Endometrial microvascular endothelial cells (primary cell): Measurements from ENCODE around the gene TMEM94. TPM values are rescaled to one million over a fixed set of nuclear protein-coding genes. Genes with fewer than 3 reads are reported as not detected.

Source experiments
- in situ Hi-C: cut with HindIII; loops from 2 replicates; pipeline ENCODE4 v1.10.0; 2017; ENCODE audit warnings: low sequenced_read_pairs, low pct_unique_long_range_greater_than_20kb; ENCODE audit errors: inconsistent ontology term
- total RNA-seq: library from RNA; depleted of rRNA; stranded (reverse); fragments of >200 nt; gene quantifications from one replicate; pipeline ENCODE4 v1.2.3, GENCODE V29; 2015; ENCODE audit errors: inconsistent ontology term

Gene TMEM94
- total RNA-seq, 1 donor from 2014 or later = 40.7 TPM

DNA sequence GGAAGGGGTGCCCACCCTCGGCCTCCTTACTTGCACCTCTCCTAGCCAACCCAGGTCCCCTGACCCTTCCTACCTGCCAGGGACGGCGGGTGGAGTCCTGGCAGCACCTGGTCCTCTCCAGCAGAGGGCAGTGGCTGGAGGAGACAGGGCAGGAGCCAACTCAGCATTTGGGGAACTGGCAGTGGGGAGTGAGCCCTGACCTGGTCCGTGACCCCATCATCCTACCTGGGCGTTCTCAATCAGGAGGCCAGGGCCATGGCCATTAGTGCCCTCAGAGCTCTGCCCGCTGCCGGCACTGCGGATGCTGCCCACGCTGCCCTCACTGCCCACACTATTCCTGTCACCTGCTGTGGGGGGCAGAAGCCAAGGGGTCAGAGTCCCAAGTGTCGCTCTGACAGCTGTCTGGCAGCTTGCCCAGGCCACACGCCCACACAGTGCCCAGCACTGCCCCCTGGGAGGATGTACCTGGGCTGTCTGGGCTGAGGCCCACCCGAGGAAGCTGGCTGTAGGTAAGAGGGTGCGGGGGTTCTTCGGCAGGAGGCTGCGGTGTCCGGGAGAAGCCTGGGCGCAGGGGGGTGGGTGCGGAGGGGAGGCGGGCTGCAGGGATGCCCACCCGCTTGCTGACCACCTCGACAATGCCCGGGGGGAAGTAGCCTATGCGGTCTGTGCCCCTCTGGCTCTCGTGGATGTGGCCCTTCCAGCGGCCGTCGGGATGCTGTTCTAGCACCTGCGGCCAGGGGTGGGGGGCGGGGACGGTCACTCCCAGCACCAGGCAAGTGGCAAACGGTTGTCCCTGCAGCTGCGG lies 48.1 kb downstream of the TMEM94 start:
- in situ Hi-C loops = no loop called here

DNA sequence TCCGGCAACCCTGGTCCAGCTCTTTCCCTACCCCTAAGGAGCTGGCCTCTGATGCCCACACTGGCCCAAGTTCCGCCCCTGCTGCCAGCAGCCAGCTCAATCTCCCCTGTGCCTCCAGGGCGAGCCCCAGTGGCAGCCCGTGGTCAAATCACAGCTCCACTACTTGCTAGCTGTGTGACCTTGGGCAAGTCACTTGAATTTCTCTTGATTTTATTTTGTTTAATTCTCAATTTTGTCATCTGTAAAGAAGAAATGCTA lies 48.6 kb downstream of the TMEM94 start:
- in situ Hi-C loops = no loop called here

- in situ Hi-C loops = no loop called here
These were observed 49.2 kb downstream of the TMEM94 start for GRCh38 chr17:75505640-75506039.

DNA sequence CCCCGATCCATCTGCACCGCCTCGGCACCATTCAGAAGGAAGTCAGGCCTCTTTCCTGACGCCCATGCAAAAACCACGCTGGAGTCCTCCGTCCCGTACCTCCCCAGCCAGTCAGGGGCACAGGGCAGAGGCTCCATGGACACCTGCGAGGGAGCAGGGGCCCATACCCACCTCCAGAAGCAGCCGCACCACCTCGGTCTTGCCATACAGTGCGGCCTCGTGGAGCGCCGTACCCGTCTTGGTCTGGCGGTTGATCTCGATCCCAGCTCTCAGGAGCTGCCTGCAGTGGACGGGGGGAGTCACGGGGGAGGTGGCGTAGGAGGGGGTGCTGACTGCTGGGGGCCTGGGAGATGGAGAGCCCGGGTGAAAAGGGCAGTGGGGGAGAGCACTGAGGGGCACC lies 49.7 kb downstream of the TMEM94 start:
- in situ Hi-C loops = no loop called here

DNA sequence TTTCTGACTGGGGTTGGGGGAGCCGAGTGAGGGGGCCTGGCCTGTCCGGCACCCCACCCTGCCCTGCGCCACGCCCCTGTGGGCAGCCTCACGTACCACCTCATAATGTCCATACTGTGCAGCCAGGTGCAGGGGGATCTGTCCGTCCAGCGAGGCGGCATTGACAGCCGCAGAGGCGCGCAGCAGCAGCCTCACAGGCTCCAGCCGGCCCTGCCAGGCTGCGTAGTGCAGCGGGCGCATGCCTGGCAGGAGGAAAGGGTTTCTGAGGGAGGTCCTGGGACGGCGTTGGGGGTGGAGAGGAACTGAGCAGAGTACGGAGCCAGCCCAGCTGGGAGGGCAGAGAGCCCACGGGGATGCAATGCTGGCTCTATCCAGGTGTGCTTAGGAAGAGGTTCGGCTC lies 50.5 kb downstream of the TMEM94 start:
- in situ Hi-C loops = no loop called here

- in situ Hi-C loops = no loop called here
These were observed 51.6 kb downstream of the TMEM94 start for GRCh38 chr17:75507733-75508719.

DNA sequence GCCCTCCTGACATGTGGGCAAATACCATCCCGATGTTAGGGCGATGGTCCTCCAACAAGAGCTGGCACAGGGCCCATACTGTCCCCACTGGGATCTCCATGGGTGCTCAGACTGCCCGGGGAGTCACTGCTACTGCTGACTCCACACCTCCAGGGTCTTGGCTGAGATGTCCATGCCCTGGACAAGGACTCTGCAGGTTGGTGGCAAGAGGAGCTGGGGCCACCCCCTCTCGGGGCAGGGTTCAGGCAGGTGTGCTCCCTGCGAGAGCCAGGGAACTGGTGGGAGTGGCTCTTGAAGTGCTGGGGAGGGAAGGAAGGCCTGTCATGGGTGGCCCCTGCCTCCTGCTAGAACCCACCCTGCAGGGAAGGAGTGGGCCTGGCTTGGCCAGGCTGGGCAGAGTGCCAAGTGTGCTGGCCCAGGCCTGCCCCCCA lies 52.5 kb downstream of the TMEM94 start:
- in situ Hi-C loops = no loop called here

GRCh38 chr17:75509528-75510258 lies 53.3 kb downstream of the TMEM94 start:
- in situ Hi-C loops = no loop called here

DNA sequence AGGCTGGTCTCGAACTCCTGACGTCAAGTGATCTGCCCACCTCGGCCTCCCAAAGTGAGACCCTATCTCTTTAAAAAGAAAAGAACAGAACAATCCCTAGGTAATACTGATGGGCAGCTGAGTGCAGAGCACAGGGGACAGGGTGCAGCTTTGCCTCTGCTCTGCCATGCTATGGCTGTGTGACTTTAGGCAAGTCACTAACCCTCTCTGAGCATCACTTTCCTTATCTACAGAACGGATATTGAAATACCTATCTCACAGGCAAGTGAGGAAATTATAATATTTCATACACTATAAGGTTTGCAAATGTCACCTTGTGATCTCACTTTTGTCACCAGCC lies 54.8 kb downstream of the TMEM94 start:
- in situ Hi-C loops = no loop called here

DNA sequence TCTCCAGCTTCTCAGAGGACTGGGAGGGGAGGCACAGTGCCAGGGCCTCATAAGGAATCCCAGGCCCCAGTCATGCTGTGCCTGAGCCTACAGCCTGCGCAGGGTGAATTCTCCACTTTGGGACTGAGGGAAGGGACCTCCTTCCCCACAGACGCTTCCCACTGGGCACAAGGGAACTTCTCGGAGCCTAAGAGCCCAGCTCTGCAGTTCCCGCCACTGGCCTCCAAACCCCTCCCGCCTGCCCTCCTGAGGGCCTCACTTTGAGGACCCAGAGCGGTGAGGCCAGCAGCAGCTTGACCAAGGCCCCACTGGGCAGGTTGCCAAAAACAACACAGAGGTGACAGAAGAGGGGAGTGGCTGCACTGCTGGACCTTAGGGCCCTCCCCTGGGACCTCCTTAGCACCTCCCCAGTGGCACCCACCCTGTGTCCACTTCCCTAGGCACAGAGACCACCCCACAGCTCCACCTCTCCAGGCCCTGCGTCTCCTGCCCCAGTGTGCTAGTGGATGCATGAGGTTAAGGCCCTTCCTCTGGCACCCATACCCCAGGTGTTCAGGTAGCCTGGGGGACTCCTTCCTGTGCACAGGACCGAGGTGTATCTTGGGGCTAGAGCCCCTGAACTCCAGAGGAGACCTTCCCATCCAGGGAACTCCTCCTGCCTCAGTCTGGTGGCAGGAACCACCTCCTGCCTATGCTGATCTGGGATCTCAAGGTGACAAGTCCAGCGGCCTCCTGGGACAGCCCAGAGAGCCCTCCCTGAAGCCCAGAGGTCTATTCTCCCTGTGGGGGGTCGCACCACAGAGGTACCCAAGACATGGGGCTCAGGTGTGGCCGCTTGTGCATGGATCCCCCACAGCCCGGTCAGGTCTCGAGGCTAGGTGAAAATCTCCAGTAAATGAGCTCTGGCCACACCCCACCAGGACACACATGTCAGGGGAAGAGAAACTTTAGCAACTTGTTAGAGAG lies 55.5 kb downstream of the TMEM94 start:
- in situ Hi-C loops = no loop called here

- in situ Hi-C loops = no loop called here
These were observed 56.6 kb downstream of the TMEM94 start for GRCh38 chr17:75512926-75513640.

GRCh38 chr17:75513641-75514000 lies 57.2 kb downstream of the TMEM94 start:
- in situ Hi-C loops = no loop called here

GRCh38 chr17:75514299-75514918 lies 58.0 kb downstream of the TMEM94 start:
- in situ Hi-C loops = no loop called here

- in situ Hi-C loops = no loop called here
These were observed 58.6 kb downstream of the TMEM94 start for GRCh38 chr17:75514919-75515495.

DNA sequence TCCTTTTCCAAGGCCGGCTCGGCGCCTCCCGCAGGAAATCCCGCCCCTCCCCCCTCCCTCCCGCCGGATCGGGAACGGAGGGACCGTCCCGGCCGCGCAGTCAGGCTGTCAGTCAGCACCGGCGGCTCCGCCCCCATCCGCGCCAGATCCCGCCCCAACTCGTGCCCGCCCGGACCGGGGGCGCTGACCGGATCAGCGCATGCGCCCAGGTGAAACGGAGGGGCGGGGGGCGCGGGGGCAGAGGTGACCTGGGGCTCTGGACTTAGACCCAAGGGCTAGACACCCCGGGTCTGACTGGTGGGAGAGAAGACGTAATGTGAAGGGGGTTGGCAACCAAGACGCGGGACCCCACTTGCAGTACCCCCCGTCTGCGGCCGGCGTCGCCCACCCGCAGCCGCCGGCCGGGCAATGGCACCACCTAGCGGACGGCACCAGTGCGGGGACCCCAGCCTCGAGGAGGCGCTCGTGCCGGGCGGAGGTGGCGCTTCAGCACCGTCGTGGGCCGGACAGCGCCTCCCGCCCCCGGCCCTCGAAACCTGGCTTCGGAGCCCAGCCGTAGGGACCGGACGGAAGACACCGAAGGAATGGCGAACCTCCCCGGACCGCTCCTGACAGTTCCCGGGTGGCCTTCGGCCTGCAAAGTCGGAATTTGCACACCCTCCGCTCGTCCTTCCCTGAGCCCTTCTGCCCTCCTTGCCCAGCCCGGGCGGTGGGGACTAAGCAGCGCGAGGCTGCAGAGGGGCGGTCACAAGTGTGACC lies 59.2 kb downstream of the TMEM94 start, which contains the start of gene CASKIN2:
CASKIN2 (minus strand) TSS at position 42 of the 759 bp plus-strand sequence. CDS start 1,733 bp downstream, outside the sequence.
- in situ Hi-C loops = no loop called here

DNA sequence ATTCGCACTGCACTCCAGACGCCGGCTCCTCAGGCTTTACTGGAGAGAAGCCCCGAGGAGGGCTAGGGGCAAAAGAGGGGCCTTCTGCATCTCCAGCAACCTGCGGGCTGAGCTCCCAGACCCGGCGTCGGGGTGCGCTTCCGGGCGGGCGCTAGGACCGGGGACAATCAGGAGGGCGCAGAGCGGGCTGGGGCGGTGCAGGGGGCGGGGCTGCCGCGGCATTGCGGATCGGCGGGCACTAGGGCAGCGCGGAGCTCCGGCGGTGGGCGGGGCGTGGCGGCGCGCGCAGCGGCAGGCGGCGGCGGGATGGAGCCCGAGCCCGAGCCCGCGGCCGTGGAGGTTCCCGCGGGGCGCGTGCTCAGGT lies 59.8 kb downstream of the TMEM94 start, which contains the start of gene TSEN54:
TSEN54 (plus strand) TSS at position 274 of the 364 bp plus-strand sequence; CDS start at position 307, 33 bp downstream.
- in situ Hi-C loops = no loop called here
